K562 (cell line): Measurements from ENCODE around the gene BMI1. TPM values are rescaled to one million over a fixed set of nuclear protein-coding genes. Genes with fewer than 3 reads are reported as not detected.

Experiments
- BACH1 ChIP-seq: fragments of 200-800 bp; sonication (Bioruptor generic); IDR thresholded peaks from 2 replicates; pipeline ENCODE4 v1.6.1; 2016; ENCODE audit warnings: missing genetic modification characterization, missing compliant biosample characterization
- CHD2 ChIP-seq: IDR thresholded peaks from 2 replicates; pipeline ENCODE4 v1.6.1; 2011; ENCODE audit warnings: low read depth, low read length
- HDAC8 ChIP-seq: fragments of 450-650 bp; IDR thresholded peaks from 2 replicates; pipeline ENCODE4 v1.6.1; 2016; ENCODE audit warnings: mild to moderate bottlenecking, missing genetic modification characterization, moderate library complexity, missing compliant biosample characterization
- HLTF ChIP-seq: fragments of 450-650 bp; IDR thresholded peaks from 2 replicates; pipeline ENCODE4 v1.6.1; 2016
- MEIS2 ChIP-seq: fragments of 450-650 bp; IDR thresholded peaks from 2 replicates; pipeline ENCODE4 v1.6.1; 2014; ENCODE audit warnings: mild to moderate bottlenecking; ENCODE audit not compliant: partially characterized antibody
- NR3C1 ChIP-seq: sonication (generic); formaldehyde crosslinking; IDR thresholded peaks from 2 replicates; pipeline ENCODE4 v1.8.1; 2022; ENCODE audit warnings: missing genetic modification reagents
- PTTG1 ChIP-seq: fragments of 450-650 bp; IDR thresholded peaks from 2 replicates; pipeline ENCODE4 v1.6.1; 2016; ENCODE audit warnings: low read depth, mild to moderate bottlenecking, missing genetic modification characterization, missing compliant biosample characterization
- RBM39 ChIP-seq: fragments of 200-400 bp; formaldehyde crosslinking; optimal IDR thresholded peaks from 2 replicates; pipeline ENCODE3; 2018; ENCODE audit warnings: low read depth, low read length
- TAF15 ChIP-seq: fragments of 200-400 bp; formaldehyde crosslinking; IDR thresholded peaks from 2 replicates; pipeline ENCODE4 v1.6.1; 2017; ENCODE audit warnings: mild to moderate bottlenecking, low read depth, low read length, moderate library complexity
- TAF7 ChIP-seq: fragments of 450-650 bp; IDR thresholded peaks from 2 replicates; pipeline ENCODE4 v1.6.1; 2016; ENCODE audit warnings: missing genetic modification characterization, missing compliant biosample characterization
- ZBTB17 ChIP-seq: fragments of 450-650 bp; formaldehyde crosslinking; IDR thresholded peaks from 2 replicates; pipeline ENCODE4 v1.4.0; 2020; ENCODE audit warnings: mild to moderate bottlenecking
- ZFP36 ChIP-seq: fragments of 150-350 bp; IDR thresholded peaks from 2 replicates; pipeline ENCODE4 v1.6.1; 2018; ENCODE audit warnings: low read length, low read depth; ENCODE audit not compliant: partially characterized antibody
- polyA plus RNA-seq, 8 experiments: library from polyadenylated mRNA; depleted of rRNA in 4 of 8; stranded (reverse) in 5 of 8; unstranded in 3 of 8; fragments of >200 nt; fragmentation: Nextera tagmentation in 2 of 8; fragmentation: Illumina TruSeq in 1 of 8; extraction: Ambion mirVana in 2 of 8; extraction: Trizol in 1 of 8; gene quantifications; 2 replicates each; pipeline versions ENCODE4 v1.2.1 to v1.2.3, GENCODE V29; 2011 to 2014; ENCODE audit warnings: inconsistent platforms in 1 of 8, missing spikeins in 1 of 8
- total RNA-seq, 7 experiments: library from RNA; depleted of rRNA in 6 of 7; stranded (reverse); fragments of >200 nt in 6 of 7; fragmentation: Illumina TruSeq in 2 of 7; extraction: Trizol in 2 of 7; gene quantifications; 2 replicates each; pipeline versions ENCODE4 v1.2.1 to v1.2.3, GENCODE V29; 2011 to 2021; ENCODE audit warnings: low replicate concordance in 1 of 7
- TF ChIP-seq, protein P1 (sequence below): sonication (generic); formaldehyde crosslinking; IDR thresholded peaks from 2 replicates; pipeline ENCODE4 v1.8.0; 2022; ENCODE audit warnings: mild to moderate bottlenecking, missing genetic modification reagents
- TF ChIP-seq, protein P2 (sequence below): fragments of 250-450 bp; sonication (Bioruptor Pico); IDR thresholded peaks from 2 replicates; pipeline ENCODE4 v1.8.0; 2021; ENCODE audit warnings: moderate library complexity, mild to moderate bottlenecking, inconsistent platforms
- TF ChIP-seq, protein P3 (sequence below): fragments of 450-650 bp; IDR thresholded peaks from 2 replicates; pipeline ENCODE4 v1.7.1; 2018; ENCODE audit warnings: mild to moderate bottlenecking, low read depth; ENCODE audit not compliant: partially characterized antibody
- TF ChIP-seq, protein P4 (sequence below): fragments of 250-450 bp; sonication (Bioruptor Pico); IDR thresholded peaks from 2 replicates; pipeline ENCODE4 v1.4.0; 2020
- TF ChIP-seq, protein P5 (sequence below): fragments of 450-650 bp; IDR thresholded peaks from 2 replicates; pipeline ENCODE4 v1.6.1; 2018; ENCODE audit warnings: mild to moderate bottlenecking, low read depth; ENCODE audit not compliant: partially characterized antibody
- TF ChIP-seq, protein P6 (sequence below): fragments of 450-650 bp; IDR thresholded peaks from 2 replicates; pipeline ENCODE4 v1.6.1; 2016; ENCODE audit warnings: missing biosample characterization, missing genetic modification characterization

Gene BMI1
- total and polyA plus RNA-seq, 9 of the 15 experiments (the other 6 are each of a cell fraction or from before 2014, with no cell fraction given): 21.4 to 103 (median 70.8) TPM

DNA sequence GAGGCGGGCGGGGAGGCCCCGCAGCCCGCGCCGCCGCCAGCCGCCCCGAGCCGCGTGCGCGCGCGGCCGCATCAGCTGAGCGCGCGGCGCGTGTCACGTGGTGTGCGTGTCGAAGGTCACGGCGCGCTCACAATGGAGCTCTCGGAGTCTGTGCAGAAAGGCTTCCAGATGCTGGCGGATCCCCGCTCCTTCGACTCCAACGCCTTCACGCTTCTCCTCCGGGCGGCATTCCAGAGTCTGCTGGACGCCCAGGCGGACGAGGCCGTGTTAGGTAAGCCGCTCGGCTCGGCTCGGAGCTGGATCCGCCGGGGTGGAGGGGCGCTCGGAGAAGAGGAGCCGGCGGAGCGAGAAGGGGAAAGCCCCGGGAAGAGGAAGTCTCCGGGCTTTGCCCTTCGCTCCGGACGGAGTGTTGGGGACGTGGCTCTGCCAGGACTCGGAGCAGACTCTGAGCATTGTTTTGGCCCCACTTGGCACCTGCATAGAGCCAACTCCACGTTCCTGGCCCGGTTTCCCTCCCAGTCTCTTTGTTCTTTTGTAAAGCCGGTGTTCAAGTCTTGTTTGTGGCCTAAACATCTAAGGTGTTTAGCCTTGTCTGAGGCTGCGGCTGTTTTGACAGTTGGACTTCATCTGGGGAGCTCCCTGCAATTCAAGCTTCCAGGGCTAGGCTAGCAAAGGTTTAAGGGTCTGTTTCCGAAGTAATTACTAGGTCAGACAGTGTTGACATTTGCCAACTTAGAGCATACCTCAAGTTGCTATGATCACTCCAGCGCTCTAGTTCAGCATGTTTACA lies 4.4 kb upstream of the BMI1 start, which contains the start of gene COMMD3 (continued):
- TF ChIP-seq MEIS2 (no peak), HLTF (no peak), CHD2 (no peak), TAF15 (no peak), ZFP36 (no peak), HDAC8 (tag) (no peak), ZBTB17 (peak; percentile 57), TAF7 (tag) (peak; percentile 70), PTTG1 (no peak), BACH1 (no peak), NR3C1 (CRISPR knock-in tag) (no peak), RBM39 (no peak)
- TF ChIP-seq, protein P1, sequence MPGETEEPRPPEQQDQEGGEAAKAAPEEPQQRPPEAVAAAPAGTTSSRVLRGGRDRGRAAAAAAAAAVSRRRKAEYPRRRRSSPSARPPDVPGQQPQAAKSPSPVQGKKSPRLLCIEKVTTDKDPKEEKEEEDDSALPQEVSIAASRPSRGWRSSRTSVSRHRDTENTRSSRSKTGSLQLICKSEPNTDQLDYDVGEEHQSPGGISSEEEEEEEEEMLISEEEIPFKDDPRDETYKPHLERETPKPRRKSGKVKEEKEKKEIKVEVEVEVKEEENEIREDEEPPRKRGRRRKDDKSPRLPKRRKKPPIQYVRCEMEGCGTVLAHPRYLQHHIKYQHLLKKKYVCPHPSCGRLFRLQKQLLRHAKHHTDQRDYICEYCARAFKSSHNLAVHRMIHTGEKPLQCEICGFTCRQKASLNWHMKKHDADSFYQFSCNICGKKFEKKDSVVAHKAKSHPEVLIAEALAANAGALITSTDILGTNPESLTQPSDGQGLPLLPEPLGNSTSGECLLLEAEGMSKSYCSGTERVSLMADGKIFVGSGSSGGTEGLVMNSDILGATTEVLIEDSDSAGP: no peak
- TF ChIP-seq, protein P2, sequence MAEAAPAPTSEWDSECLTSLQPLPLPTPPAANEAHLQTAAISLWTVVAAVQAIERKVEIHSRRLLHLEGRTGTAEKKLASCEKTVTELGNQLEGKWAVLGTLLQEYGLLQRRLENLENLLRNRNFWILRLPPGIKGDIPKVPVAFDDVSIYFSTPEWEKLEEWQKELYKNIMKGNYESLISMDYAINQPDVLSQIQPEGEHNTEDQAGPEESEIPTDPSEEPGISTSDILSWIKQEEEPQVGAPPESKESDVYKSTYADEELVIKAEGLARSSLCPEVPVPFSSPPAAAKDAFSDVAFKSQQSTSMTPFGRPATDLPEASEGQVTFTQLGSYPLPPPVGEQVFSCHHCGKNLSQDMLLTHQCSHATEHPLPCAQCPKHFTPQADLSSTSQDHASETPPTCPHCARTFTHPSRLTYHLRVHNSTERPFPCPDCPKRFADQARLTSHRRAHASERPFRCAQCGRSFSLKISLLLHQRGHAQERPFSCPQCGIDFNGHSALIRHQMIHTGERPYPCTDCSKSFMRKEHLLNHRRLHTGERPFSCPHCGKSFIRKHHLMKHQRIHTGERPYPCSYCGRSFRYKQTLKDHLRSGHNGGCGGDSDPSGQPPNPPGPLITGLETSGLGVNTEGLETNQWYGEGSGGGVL (CRISPR knock-in tag): no peak
- TF ChIP-seq, protein P3, sequence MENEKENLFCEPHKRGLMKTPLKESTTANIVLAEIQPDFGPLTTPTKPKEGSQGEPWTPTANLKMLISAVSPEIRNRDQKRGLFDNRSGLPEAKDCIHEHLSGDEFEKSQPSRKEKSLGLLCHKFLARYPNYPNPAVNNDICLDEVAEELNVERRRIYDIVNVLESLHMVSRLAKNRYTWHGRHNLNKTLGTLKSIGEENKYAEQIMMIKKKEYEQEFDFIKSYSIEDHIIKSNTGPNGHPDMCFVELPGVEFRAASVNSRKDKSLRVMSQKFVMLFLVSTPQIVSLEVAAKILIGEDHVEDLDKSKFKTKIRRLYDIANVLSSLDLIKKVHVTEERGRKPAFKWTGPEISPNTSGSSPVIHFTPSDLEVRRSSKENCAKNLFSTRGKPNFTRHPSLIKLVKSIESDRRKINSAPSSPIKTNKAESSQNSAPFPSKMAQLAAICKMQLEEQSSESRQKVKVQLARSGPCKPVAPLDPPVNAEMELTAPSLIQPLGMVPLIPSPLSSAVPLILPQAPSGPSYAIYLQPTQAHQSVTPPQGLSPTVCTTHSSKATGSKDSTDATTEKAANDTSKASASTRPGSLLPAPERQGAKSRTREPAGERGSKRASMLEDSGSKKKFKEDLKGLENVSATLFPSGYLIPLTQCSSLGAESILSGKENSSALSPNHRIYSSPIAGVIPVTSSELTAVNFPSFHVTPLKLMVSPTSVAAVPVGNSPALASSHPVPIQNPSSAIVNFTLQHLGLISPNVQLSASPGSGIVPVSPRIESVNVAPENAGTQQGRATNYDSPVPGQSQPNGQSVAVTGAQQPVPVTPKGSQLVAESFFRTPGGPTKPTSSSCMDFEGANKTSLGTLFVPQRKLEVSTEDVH: no peak
- TF ChIP-seq, protein P4, sequence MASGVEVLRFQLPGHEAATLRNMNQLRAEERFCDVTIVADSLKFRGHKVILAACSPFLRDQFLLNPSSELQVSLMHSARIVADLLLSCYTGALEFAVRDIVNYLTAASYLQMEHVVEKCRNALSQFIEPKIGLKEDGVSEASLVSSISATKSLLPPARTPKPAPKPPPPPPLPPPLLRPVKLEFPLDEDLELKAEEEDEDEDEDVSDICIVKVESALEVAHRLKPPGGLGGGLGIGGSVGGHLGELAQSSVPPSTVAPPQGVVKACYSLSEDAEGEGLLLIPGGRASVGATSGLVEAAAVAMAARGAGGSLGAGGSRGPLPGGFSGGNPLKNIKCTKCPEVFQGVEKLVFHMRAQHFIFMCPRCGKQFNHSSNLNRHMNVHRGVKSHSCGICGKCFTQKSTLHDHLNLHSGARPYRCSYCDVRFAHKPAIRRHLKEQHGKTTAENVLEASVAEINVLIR (CRISPR knock-in tag): no peak
- TF ChIP-seq, protein P5, sequence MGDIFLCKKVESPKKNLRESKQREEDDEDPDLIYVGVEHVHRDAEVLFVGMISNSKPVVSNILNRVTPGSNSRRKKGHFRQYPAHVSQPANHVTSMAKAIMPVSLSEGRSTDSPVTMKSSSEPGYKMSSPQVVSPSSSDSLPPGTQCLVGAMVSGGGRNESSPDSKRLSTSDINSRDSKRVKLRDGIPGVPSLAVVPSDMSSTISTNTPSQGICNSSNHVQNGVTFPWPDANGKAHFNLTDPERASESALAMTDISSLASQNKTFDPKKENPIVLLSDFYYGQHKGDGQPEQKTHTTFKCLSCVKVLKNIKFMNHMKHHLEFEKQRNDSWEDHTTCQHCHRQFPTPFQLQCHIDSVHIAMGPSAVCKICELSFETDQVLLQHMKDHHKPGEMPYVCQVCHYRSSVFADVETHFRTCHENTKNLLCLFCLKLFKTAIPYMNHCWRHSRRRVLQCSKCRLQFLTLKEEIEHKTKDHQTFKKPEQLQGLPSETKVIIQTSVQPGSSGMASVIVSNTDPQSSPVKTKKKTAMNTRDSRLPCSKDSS: no peak
- TF ChIP-seq, protein P6, sequence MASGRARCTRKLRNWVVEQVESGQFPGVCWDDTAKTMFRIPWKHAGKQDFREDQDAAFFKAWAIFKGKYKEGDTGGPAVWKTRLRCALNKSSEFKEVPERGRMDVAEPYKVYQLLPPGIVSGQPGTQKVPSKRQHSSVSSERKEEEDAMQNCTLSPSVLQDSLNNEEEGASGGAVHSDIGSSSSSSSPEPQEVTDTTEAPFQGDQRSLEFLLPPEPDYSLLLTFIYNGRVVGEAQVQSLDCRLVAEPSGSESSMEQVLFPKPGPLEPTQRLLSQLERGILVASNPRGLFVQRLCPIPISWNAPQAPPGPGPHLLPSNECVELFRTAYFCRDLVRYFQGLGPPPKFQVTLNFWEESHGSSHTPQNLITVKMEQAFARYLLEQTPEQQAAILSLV: no peak
